ENCODE measurements around the gene ULK4. TPM values are rescaled to one million over a fixed set of nuclear protein-coding genes. Genes with fewer than 3 reads are reported as not detected.

The ULK4 gene
- total RNA-seq, 1 experiment from 2014 or later = 3.6 TPM

DNA sequence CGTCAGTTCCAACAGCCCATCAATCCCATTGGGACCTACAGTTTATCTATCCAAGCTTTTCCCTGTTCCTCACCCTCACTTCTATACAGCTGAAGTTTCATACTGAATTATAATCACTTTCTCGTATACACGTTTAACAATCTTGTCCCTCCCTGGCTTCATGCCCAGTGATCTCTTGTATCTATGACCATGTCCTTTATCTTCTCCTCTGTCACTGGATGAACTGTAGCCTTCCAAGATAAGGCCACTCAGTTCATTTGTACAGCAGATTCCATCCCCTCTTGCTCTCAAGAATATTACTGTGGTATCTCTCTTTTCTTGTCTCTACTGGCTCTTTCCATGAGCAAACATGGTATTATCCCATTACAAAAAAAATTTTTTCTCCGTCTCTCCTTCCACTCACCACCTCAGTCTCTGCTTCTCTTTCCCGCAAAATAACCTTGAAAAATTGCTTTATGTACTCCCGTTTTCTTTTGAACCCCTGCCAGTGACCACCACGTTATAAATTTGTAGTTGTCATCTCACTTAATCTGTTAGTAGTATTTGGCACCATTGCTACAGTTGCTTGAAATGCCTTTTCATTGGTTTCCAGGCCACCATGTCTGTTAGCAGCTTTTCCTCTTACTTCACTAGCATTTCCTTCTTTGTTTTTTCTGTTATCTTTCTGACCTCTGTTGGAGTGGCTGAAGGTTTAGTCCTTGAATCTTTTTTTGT lies 753.2 kb downstream of the ULK4 start:
- no peaks in the 10 kb centered on the region for H3K27me3 ChIP-seq
- no peaks in the 10 kb centered on the region for H3K9me3 ChIP-seq
- DNase-seq = no peak
- no peak overlapping the region for H3K4me3 ChIP-seq
- H3K36me3 ChIP-seq = peaks cover 4% of the 10 kb centered on the region; the same call in 1 of the 2 replicates

DNA sequence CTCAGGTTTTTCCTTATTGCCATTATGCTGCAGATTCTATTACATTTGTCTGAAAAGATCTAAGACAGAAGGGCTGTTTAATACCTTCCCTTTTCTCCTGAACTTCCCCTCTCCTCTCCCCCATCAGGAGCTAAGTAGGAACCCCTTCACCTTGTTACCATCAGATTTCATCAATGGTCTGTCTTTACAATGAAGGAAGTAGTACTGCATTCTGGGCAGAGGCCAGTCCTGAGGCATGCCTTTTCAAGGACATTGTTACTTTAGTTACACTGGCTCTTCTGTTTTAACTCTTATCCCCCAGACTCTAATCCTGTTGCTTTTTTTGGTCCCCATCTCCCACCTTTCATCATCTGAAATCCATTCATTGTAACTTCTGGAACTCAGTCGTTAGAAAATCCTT lies 754.5 kb downstream of the ULK4 start:
- Histone ChIP-seq H3K27me3 (no peaks in the 10 kb centered on the region), H3K4me3 (no peak overlapping the region), H3K36me3 (peaks cover 4% of the 10 kb centered on the region; the same call in 1 of the 2 replicates), H3K9me3 (no peaks in the 10 kb centered on the region)
- no peak for DNase-seq

DNA sequence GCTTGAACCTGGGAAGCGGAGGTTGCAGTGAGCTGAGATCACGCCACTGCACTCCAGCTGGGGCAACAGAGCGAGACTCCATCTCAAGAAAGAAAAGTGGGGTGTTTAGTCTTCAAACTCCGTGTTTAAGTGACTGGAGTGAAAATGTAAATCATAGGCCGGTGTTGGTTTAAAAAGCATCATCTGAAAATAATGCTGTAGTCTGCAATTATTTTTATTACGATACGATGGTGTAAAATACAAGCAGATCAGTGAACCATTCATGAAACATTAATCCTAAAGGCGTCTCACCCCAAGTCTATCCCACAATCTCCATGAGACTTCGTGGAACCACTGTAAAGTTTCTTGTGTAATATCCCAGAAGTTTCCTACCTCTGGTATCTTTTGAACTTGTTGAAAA lies 756.3 kb downstream of the ULK4 start:
- Histone ChIP-seq H3K9me3 (no peaks in the 10 kb centered on the region), H3K36me3 (peaks cover 4% of the 10 kb centered on the region; the same call in 1 of the 2 replicates), H3K27me3 (no peaks in the 10 kb centered on the region), H3K4me3 (no peak overlapping the region)
- no peak for DNase-seq

DNA sequence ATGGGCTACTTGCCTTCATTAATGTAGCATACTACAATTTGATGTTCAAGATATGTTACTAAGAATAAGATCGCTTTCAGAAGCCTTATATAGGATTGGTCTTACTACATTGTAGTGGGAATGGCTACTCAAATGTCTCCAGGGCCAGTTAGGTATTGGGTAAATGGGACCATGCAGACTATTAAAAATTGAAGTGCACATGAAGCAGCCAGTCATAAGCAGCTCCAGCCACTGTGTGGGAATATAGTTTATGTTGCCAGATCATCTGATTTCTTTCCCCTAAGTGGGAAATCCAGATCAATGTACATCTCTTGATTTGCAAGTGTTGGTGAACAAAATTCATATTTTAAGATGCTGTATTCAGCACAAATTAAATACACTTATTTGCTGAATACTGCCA lies 757.5 kb downstream of the ULK4 start:
- peaks cover 4% of the 10 kb centered on the region; the same call in 1 of the 2 replicates for H3K36me3 ChIP-seq
- no peak for DNase-seq
- no peaks in the 10 kb centered on the region for H3K9me3 ChIP-seq
- no peaks in the 10 kb centered on the region for H3K27me3 ChIP-seq
- no peak overlapping the region for H3K4me3 ChIP-seq

DNA sequence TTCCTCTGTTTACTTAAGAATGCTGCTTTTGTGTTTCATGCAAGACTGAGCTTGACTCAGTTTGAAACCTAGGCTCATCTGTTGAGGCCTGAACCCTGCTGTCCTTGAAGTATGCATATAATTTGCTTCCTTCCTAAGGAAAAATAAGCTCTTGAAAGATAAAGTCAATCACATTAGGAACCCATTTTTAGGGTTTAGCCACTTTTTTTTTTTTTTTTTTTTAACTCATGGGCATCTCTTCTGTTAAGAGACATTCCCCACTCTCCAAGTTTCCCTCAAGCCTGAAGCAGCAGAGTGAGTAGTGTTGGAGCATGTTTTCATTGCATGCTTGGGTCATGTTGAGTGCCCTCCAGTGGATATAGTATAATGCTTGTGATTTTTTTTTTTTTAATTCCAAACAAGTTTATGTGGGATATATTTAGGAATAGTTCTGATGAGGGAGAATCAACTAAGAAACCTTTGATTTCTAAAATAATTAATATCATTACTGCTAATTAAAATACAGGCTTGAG lies 759.0 kb downstream of the ULK4 start:
- H3K27me3 ChIP-seq = no peaks in the 10 kb centered on the region
- H3K9me3 ChIP-seq = no peaks in the 10 kb centered on the region
- no peaks in the 10 kb centered on the region for H3K36me3 ChIP-seq
- peak; percentile 19 for DNase-seq
- no peak overlapping the region; the same call in 1 of the 2 replicates for H3K4me3 ChIP-seq

DNA sequence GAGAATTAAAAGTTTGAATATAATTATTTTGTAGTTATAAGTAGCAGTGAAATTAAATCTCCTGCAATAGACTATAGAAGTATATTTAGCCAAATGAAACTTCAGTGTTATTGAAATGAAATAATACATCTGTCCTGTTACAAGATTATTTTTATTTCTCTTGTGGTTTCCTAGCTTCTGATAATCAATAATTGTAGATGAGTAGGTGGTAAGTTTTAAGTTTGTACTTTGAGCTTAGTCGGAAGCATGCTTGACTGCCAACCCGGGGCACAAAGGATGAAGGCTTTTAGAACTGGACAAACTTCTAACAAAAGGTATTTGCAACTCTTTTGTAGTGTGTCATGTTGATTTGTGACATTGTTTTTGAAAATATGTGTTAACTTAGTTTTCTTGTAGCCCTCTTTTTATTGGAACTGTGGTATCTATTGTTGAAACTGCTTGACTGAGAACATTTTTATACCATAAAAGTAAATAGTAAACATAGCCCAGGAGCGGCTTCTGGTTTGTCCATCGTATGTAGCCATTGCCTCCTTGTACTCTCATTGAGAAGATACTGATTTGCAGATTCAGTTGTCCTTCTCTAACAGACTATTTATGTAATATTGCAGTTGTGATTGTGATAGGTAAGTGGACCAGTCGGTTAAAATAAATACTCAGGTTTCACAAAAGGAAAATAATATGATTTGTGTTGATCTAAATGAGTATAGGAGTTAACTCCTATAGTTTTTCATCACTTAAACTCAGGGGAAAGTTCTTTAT lies 759.6 kb downstream of the ULK4 start:
- Histone ChIP-seq H3K4me3 (peak overlapping the region; percentile 60), H3K27me3 (no peaks in the 10 kb centered on the region)
- DNase-seq = no peak

DNA sequence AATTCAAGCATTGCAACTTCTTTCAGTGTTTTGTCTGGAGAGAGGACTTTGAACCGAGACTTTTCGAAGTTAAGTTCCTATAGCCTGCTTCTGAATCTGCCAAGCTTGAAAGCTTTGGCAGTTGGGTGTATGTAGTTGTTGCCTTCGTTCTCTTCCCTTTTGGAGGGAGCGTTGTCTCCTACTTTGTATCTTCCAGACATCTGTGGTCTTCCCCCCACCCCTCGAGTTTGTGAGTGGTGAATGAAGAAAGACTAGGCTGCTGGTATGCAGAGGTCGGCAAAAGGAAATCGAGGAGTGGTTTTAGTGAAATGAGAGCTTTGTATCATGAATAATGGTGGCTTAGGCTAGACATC lies 761.3 kb downstream of the ULK4 start:
- Histone ChIP-seq H3K4me3 (peak overlapping the region; percentile 60), H3K36me3 (no peaks in the 10 kb centered on the region), H3K9me3 (no peaks in the 10 kb centered on the region), H3K27me3 (no peaks in the 10 kb centered on the region)
- DNase-seq = peak; percentile 3

More for the DNA sequence above, 759.6 kb downstream of the ULK4 start:
- no peaks in the 10 kb centered on the region for H3K9me3 ChIP-seq
- H3K36me3 ChIP-seq = no peaks in the 10 kb centered on the region

DNA sequence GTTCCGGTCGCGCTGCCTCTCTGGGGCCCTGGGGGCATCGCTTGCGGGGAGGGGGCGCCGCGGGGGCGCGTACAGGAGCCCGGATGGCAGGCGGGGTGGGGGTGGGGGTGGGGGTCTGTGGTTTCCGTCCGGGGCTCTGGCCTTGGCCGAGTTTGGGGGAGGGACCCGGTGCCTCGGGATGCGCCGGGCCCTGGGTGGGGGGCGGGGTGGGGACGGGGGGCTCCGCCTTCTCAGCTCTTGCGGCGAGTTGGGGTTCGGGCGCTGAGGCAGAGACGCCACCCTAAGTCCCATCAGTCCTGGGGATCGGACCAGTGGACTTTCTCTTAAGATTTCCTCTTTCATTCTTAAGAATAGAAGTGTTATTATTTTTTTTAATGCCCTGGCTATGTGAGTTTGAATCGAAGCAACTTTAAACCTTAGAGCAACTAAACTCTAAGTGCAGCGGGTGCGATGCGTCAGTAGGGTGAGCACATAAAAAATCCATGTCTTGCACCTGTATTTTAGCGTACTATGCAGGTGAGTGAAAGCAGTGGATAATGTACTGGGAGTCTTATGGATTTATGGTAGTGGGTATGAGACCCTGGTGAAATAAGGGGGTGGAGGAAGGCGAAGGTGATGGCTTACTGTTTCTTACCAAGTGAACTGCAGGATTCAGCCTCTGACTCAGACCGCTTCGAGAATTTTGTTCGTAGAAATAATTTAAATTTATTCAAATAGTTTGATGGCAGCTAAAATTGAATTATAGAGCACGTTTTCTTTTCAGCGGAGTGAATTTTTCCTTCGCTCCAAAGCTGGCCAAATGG lies 761.8 kb downstream of the ULK4 start:
- Histone ChIP-seq H3K36me3 (no peaks in the 10 kb centered on the region), H3K27me3 (no peaks in the 10 kb centered on the region), H3K4me3 (peak overlapping the region; percentile 81), H3K9me3 (no peaks in the 10 kb centered on the region)
- DNase-seq = peak; percentile 21

DNA sequence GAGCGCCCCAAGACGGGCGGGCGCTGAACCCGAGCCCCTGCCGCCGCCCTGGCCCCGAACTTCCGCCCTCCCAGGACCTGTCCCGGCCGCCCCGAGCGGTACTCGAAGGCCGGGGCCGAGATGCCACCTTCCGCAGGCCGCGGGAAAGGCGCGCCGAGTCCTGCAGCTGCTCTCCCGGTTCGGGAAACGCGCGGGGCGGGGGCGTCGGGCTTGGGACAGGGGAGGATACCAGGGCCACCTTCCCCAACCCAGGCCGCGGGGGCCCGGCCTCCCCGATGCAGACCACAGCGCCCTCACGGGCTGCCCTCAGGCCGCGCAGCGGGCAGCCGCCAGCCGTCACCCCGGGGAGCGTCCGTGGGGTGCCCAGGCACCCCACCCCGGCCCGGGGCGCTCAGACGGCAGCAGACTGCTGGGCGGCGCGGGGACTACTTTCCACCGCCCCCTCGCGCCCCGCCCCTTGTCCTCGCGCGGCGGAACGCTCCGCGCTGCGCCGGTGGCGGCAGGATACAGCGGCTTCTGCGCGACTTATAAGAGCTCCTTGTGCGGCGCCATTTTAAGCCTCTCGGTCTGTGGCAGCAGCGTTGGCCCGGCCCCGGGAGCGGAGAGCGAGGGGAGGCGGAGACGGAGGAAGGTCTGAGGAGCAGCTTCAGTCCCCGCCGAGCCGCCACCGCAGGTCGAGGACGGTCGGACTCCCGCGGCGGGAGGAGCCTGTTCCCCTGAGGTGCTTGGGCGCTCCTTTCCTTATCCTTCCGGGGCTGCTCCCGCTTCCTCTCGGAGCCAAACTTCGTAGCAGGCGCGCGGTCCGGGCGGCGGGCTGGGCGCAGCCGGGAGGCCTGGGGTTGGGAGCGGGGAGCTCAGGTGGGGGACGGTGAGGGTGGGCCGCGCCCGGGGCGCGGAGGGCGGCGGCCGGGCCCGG lies 762.7 kb downstream of the ULK4 start, which contains the start of gene CTNNB1:
TSS of gene CTNNB1 (plus strand) at position 556 of the 916 bp plus-strand sequence. CDS start 24,564 bp downstream, outside the sequence.
- Histone ChIP-seq H3K4me3 (peak within 1 kb of the TSS; percentile 81), H3K9me3 (no peaks in the 10 kb centered on the region), H3K27me3 (no peaks in the 10 kb centered on the region), H3K36me3 (no peaks in the 10 kb centered on the region)
- DNase-seq = peak; percentile 86

DNA sequence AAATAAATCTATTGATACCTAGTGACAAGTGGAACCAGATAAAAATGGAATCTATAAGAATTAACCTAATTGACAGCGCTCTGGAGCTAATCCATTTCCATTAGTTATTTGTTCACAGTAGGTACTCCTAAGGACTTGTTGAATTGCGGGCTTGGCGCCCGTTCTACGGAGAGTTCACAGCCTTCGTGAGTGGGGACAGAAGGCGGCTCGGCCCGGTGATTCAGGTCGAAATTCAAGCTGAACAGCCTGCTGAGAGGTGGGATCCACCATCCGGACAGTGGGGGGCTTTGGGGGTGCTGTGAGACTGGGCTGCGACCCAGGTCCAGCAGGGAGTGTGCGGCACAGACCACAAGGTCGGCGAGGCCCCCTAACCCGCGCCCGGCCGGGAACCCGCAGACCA lies 763.4 kb downstream of the ULK4 start:
- Histone ChIP-seq H3K36me3 (no peaks in the 10 kb centered on the region), H3K9me3 (no peaks in the 10 kb centered on the region), H3K4me3 (peak overlapping the region; percentile 81), H3K27me3 (no peaks in the 10 kb centered on the region)
- peak; percentile 4 for DNase-seq

DNA sequence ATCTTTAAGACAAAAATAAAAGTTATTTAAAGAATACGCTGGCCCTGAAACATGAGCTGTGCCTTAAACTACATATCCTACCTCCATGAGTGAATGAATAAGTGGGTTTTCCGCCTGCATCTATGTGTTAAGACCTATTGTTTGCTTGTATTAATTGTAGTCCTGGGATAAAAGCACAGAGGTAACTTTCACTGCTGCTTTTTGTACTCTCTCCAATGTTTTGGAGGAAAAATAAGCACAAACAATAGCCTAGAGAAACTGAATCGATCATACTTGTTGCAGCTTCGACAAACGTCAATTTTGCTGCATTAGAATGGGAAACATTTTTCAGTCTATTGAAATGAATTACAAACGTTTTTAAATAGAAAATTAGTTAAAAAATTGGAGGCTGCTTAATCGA lies 763.9 kb downstream of the ULK4 start:
- Histone ChIP-seq H3K4me3 (peak overlapping the region; percentile 81), H3K36me3 (no peaks in the 10 kb centered on the region), H3K27me3 (no peaks in the 10 kb centered on the region), H3K9me3 (no peaks in the 10 kb centered on the region)
- DNase-seq = no peak

Other genes with a start within 250 kb of the ULK4 start
- 7.1 and 8.2 TPM in 2 replicates for gene TRAK1, start 129.3 kb upstream of the ULK4 start, total RNA-seq (2014; rRNA removed; shearing (Covaris generic); ENCODE audit: low replicate concordance)

Data from MG63 (cell line).